HepG2 (cell line): ENCODE measurements around the gene CADPS. TPM values are rescaled to one million over a fixed set of nuclear protein-coding genes. Genes with fewer than 3 reads are reported as not detected.

ENCODE experiments used
- ATAC-seq: fragments of 200-7000 bp; cut with Tn5 transposase; 3 replicates; pipeline ENCODE4 v1.9.1; 2020; ENCODE audit warnings: mild to moderate bottlenecking, moderate library complexity
- BruUV-seq: library from RNA; stranded (reverse); fragments of 400-500 nt; replicated peaks from 2 replicates; lab custom pipeline; 2021; lab: Mats Ljungman, UMichigan
- CTCF ChIA-PET: fragments of 300-600 bp; formaldehyde crosslinking; extraction: SDS; loops from one replicate; lab custom pipeline; 2021; ENCODE audit warnings: low total read pairs, inconsistent platforms, low intra/inter-chr PET ratio; lab: Yijun Ruan, JAX
- POLR2A ChIA-PET: fragments of 350-600 bp; sonication (Branson Sonifier 250); formaldehyde crosslinking; loops from one replicate; lab custom pipeline; 2020; ENCODE audit warnings: antibody characterized with exemption, inconsistent platforms; lab: Yijun Ruan, JAX
- DNase-seq: peaks from one replicate; pipeline ENCODE4 v3.0.0-alpha.2; 2015; ENCODE audit warnings: low spot score
- FAIRE-seq: peaks from 3 replicates; lab custom pipeline; 2011; peaks lifted over from hg19 to GRCh38; lab: Jason Lieb, UNC
- H2AFZ ChIP-seq: one replicate; pipeline ENCODE4 v1.6.1; 2011; ENCODE audit warnings: low read length, inconsistent platforms
- H3K27ac ChIP-seq: fragments of 300-600 bp; 3 replicates; pipeline ENCODE4 v1.8.0; 2011; ENCODE audit warnings: mixed run types, mild to moderate bottlenecking, mixed read lengths, low read length, inconsistent platforms; ENCODE audit not compliant: insufficient read depth; ENCODE audit errors: extremely low read length
- H3K27me3 ChIP-seq, 2 experiments: fragments of 200-600 bp in 1 of 2; 2 replicates in 1 of 2; 3 replicates in 1 of 2; pipeline versions ENCODE4 v1.6.0 to v1.8.0; 2011; ENCODE audit warnings: low read length in 2 of 2, mild to moderate bottlenecking in 2 of 2, moderate library complexity in 2 of 2, inconsistent platforms in 1 of 2; ENCODE audit not compliant: insufficient read depth in 2 of 2, control insufficient read depth in 1 of 2
- H3K36me3 ChIP-seq, 2 experiments: fragments of 200-600 bp in 1 of 2; replicated peaks in 1 of 2; 2 replicates in 1 of 2; 3 replicates in 1 of 2; pipeline versions ENCODE4 v1.5.1 to v1.8.0; 2011; ENCODE audit warnings: low read length in 2 of 2, inconsistent platforms in 1 of 2; ENCODE audit not compliant: insufficient read depth in 2 of 2, control insufficient read depth in 1 of 2
- H3K4me1 ChIP-seq: 2 replicates; pipeline ENCODE4 v1.5.1; 2012; ENCODE audit warnings: low read length, inconsistent platforms; ENCODE audit not compliant: insufficient read depth
- H3K4me2 ChIP-seq: 2 replicates; pipeline ENCODE4 v1.6.0; 2011; ENCODE audit warnings: low read depth, low read length, inconsistent platforms
- H3K4me3 ChIP-seq, 3 experiments: fragments of 200-600 bp in 1 of 3; sonication (generic), shearing (Covaris generic) in 1 of 3; replicated peaks in 1 of 3; 2 replicates each; pipeline ENCODE4 v1.5.1; 2011 to 2016; ENCODE audit warnings: low read length in 3 of 3, inconsistent platforms in 2 of 3, low read depth in 2 of 3, mild to moderate bottlenecking in 2 of 3, control low read depth in 1 of 3, mixed read lengths in 1 of 3; ENCODE audit not compliant: insufficient read depth in 1 of 3
- H3K79me2 ChIP-seq: one replicate; pipeline ENCODE4 v1.6.1; 2011; ENCODE audit warnings: low read length, inconsistent platforms; ENCODE audit not compliant: insufficient read depth
- H3K9ac ChIP-seq: 2 replicates; pipeline ENCODE4 v1.6.0; 2011; ENCODE audit warnings: mild to moderate bottlenecking, low read depth, low read length, inconsistent platforms; ENCODE audit not compliant: insufficient read depth
- H3K9me3 ChIP-seq: 2 replicates; pipeline ENCODE4 v1.5.1; 2012; ENCODE audit warnings: mild to moderate bottlenecking, low read length
- H4K20me1 ChIP-seq: 2 replicates; pipeline ENCODE4 v1.6.0; 2011; ENCODE audit warnings: inconsistent platforms, mild to moderate bottlenecking, low read length, moderate library complexity; ENCODE audit not compliant: insufficient read depth
- HES4 ChIP-seq: sonication (generic); formaldehyde crosslinking; IDR thresholded peaks from 2 replicates; pipeline ENCODE4 v1.9.0; 2021; ENCODE audit warnings: mild to moderate bottlenecking, missing genetic modification reagents, borderline replicate concordance
- IRF9 ChIP-seq: sonication (generic); formaldehyde crosslinking; IDR thresholded peaks from 2 replicates; pipeline ENCODE4 v1.8.0; 2022; ENCODE audit warnings: missing genetic modification reagents, mild to moderate bottlenecking, borderline replicate concordance
- JARID2 ChIP-seq: sonication (generic); formaldehyde crosslinking; IDR thresholded peaks from 2 replicates; pipeline ENCODE4 v1.8.1; 2023; ENCODE audit warnings: missing genetic modification reagents, inconsistent platforms; ENCODE audit not compliant: insufficient replicate concordance
- KDM2A ChIP-seq: sonication (generic); formaldehyde crosslinking; IDR thresholded peaks from 2 replicates; pipeline ENCODE4 v1.4.0; 2020; ENCODE audit warnings: low read depth, missing genetic modification reagents, borderline replicate concordance
- LRRFIP1 ChIP-seq: sonication (generic); formaldehyde crosslinking; conservative IDR thresholded peaks from 2 replicates; pipeline ENCODE4 v1.4.0; 2020; ENCODE audit warnings: missing genetic modification reagents
- MED13 ChIP-seq: sonication (generic); formaldehyde crosslinking; IDR thresholded peaks from 2 replicates; pipeline ENCODE4 v1.5.0; 2020; ENCODE audit warnings: missing genetic modification reagents
- NFIC ChIP-seq: IDR thresholded peaks from 2 replicates; pipeline ENCODE4 v1.6.1; 2012; ENCODE audit warnings: mild to moderate bottlenecking, low read length, inconsistent platforms
- NR2F1 ChIP-seq, 2 experiments: fragments of 450-650 bp in 1 of 2; formaldehyde crosslinking in 1 of 2; IDR thresholded peaks; 2 replicates each; pipeline versions ENCODE4 v1.5.0 to v1.6.1; 2016 to 2020; ENCODE audit warnings: mild to moderate bottlenecking in 1 of 2, missing compliant biosample characterization in 1 of 2, missing genetic modification reagents in 1 of 2, moderate library complexity in 1 of 2
- PRMT3 ChIP-seq: sonication (generic); formaldehyde crosslinking; IDR thresholded peaks from 2 replicates; pipeline ENCODE4 v1.8.1; 2022; ENCODE audit warnings: low read depth, mild to moderate bottlenecking, moderate library complexity, missing genetic modification reagents, borderline replicate concordance
- SMARCE1 ChIP-seq: fragments of 450-650 bp; IDR thresholded peaks from 2 replicates; pipeline ENCODE4 v1.6.1; 2017; ENCODE audit warnings: borderline replicate concordance
- ZKSCAN5 ChIP-seq: sonication (generic); formaldehyde crosslinking; IDR thresholded peaks from 2 replicates; pipeline ENCODE4 v1.5.1; 2020; ENCODE audit warnings: mild to moderate bottlenecking, missing genetic modification reagents
- ZNF44 ChIP-seq: sonication (generic); formaldehyde crosslinking; IDR thresholded peaks from 2 replicates; pipeline ENCODE4 v1.5.1; 2020; ENCODE audit warnings: mild to moderate bottlenecking, missing genetic modification reagents
- ZNF446 ChIP-seq: sonication (generic); formaldehyde crosslinking; IDR thresholded peaks from 2 replicates; pipeline ENCODE4 v1.5.0; 2020; ENCODE audit warnings: mild to moderate bottlenecking, missing genetic modification reagents
- ZNF674 ChIP-seq: sonication (generic); formaldehyde crosslinking; IDR thresholded peaks from 2 replicates; pipeline ENCODE4 v1.5.0; 2020; ENCODE audit warnings: low read depth, mild to moderate bottlenecking, missing genetic modification reagents
- ZNF772 ChIP-seq: sonication (generic); formaldehyde crosslinking; IDR thresholded peaks from 2 replicates; pipeline ENCODE4 v1.5.0; 2020; ENCODE audit warnings: mild to moderate bottlenecking, missing genetic modification reagents
- ZNF781 ChIP-seq: sonication (generic); formaldehyde crosslinking; IDR thresholded peaks from 2 replicates; pipeline ENCODE4 v1.5.1; 2020; ENCODE audit warnings: borderline replicate concordance, mild to moderate bottlenecking, missing genetic modification reagents; ENCODE audit errors: not compliant biosample characterization
- ZZZ3 ChIP-seq: sonication (generic); formaldehyde crosslinking; IDR thresholded peaks from 2 replicates; pipeline ENCODE4 v1.4.0; 2020; ENCODE audit warnings: missing genetic modification reagents, mild to moderate bottlenecking, borderline replicate concordance
- WGBS: methylation state at CpG from one replicate; pipeline ENCODE4 v1.1.6; 2017; ENCODE audit warnings: low lambda C conversion rate; 5-methylcytosine and 5-hydroxymethylcytosine counted together
- in situ Hi-C: cut with HindIII; loops from 2 replicates; pipeline ENCODE4 v1.10.0; 2017; ENCODE audit warnings: low pct_unique_long_range_greater_than_20kb; ENCODE audit not compliant: extremely low pct_ligation_motif_present
- intact Hi-C: fragments of 100-400 bp; cut with micrococcal nuclease; formaldehyde crosslinking; loops from one replicate; pipeline ENCODE4 v1.10.0; 2022; ENCODE audit not compliant: unreplicated experiment
- polyA plus RNA-seq, 8 experiments: library from polyadenylated mRNA; depleted of rRNA in 3 of 8; stranded (reverse) in 7 of 8; unstranded in 1 of 8; fragments of >200 nt; fragmentation: Illumina TruSeq in 4 of 8; extraction: Trizol in 4 of 8; gene quantifications; 2 replicates each; pipeline versions ENCODE4 v1.2.1 to v1.2.3, GENCODE V29; 2011 to 2016; ENCODE audit warnings: low read depth in 4 of 8, missing spikeins in 1 of 8, mixed read lengths in 1 of 8; ENCODE audit not compliant: insufficient read depth in 1 of 8
- total RNA-seq, 5 experiments: library from RNA; depleted of rRNA; stranded (reverse); fragments of >200 nt; fragmentation: Illumina TruSeq; extraction: Trizol; gene quantifications; 2 replicates each; pipeline ENCODE4 v1.2.3, GENCODE V29; 2016; ENCODE audit warnings: low read depth in 1 of 5

Gene CADPS
- total and polyA plus RNA-seq, 2 of the 13 experiments (the other 11 are each of a cell fraction or from before 2014, with no cell fraction given): not detected

GRCh38 chr3:62817678-62818077 is 57.5 kb downstream of the CADPS start:
- ATAC-seq: no peak
- WGBS: 33% methylated on average over 2 of the region's 2 CpGs
- Histone ChIP-seq H3K36me3 (no peaks in the 10 kb centered on the region), H2AFZ (no peak overlapping the region), H3K79me2 (no peaks in the 10 kb centered on the region), H3K27ac (no peak overlapping the region), H3K9me3 (no peaks in the 10 kb centered on the region), H3K27me3 (no peaks in the 10 kb centered on the region; a peak in 1 of 5 replicates), H3K4me2 (no peak overlapping the region), H4K20me1 (no peaks in the 10 kb centered on the region), H3K4me3 (no peak overlapping the region), H3K9ac (no peak overlapping the region), H3K4me1 (no peaks in the 10 kb centered on the region)
- CTCF ChIA-PET: no interaction called here
- in situ Hi-C loops: no loop called here
- POLR2A ChIA-PET: no interaction called here
- no peak for TF ChIP-seq ZNF781 (CRISPR knock-in tag)
- no peak for TF ChIP-seq ZZZ3 (CRISPR knock-in tag)
- no peak for TF ChIP-seq HES4 (CRISPR knock-in tag)
- no peak for TF ChIP-seq PRMT3 (CRISPR knock-in tag)
- TF ChIP-seq SMARCE1: no peak
- no peak for TF ChIP-seq LRRFIP1 (CRISPR knock-in tag)
- no peak for TF ChIP-seq ZNF772
- TF ChIP-seq ZNF44 (CRISPR knock-in tag): no peak
- TF ChIP-seq MED13: no peak
- TF ChIP-seq ZNF674 (CRISPR knock-in tag): no peak
- no peak for TF ChIP-seq JARID2 (CRISPR knock-in tag)
- TF ChIP-seq KDM2A: no peak
- no peak for TF ChIP-seq NFIC
- no peak for TF ChIP-seq ZKSCAN5 (CRISPR knock-in tag)
- no peak for TF ChIP-seq IRF9 (CRISPR knock-in tag)
- no peak for TF ChIP-seq ZNF446 (CRISPR knock-in tag)
- TF ChIP-seq NR2F1 (CRISPR knock-in tag; IDR thresholded peaks at IDR 0.05): no peak
- no TSS peak for BruUV-seq
- intact Hi-C loops: no loop called here
- no peak for DNase-seq
- FAIRE-seq: no peak
